GM18520 (cell line): Measurements from ENCODE around the gene TTR.
A peak's percentile ranks its signal among the peaks of the same experiment; 100 is the strongest.

Source experiments
- ATAC-seq: cut with Tn5 transposase; IDR thresholded peaks from one replicate; pipeline ENCODE4 v1.9.1; 2021; ENCODE audit not compliant: unreplicated experiment

Gene TTR

GRCh38 chr18:31591628-31592027 is at the start of gene TTR:
TTR (plus strand) TSS chr18:31591877; CDS start chr18:31591903, 26 bp downstream.
- ATAC-seq = no peak

GRCh38 chr18:31546476-31546875 is 45.2 kb upstream of the TTR start:
- ATAC-seq = no peak

GRCh38 chr18:31548853-31549252 is 42.8 kb upstream of the TTR start:
- no peak for ATAC-seq

- ATAC-seq = no peak
Measured at GRCh38 chr18:31549416-31549815, 42.3 kb upstream of the TTR start.

- ATAC-seq = no peak
Measured at GRCh38 chr18:31551883-31552282, 39.8 kb upstream of the TTR start.

- ATAC-seq = no peak
Measured at GRCh38 chr18:31553800-31554199, 37.9 kb upstream of the TTR start.

- ATAC-seq = no peak
Measured at GRCh38 chr18:31554776-31555175, 36.9 kb upstream of the TTR start.

- ATAC-seq = peak; percentile 73
Measured at GRCh38 chr18:31555971-31556747, 35.5 kb upstream of the TTR start.

GRCh38 chr18:31557446-31557845 is 34.2 kb upstream of the TTR start:
- ATAC-seq = no peak

GRCh38 chr18:31558567-31558966 is 33.1 kb upstream of the TTR start:
- no peak for ATAC-seq

GRCh38 chr18:31562726-31563125 is 29.0 kb upstream of the TTR start:
- no peak for ATAC-seq

- no peak for ATAC-seq
Measured at GRCh38 chr18:31563778-31564177, 27.9 kb upstream of the TTR start.

GRCh38 chr18:31565345-31565744 is 26.3 kb upstream of the TTR start:
- ATAC-seq = no peak

- no peak for ATAC-seq
Measured at GRCh38 chr18:31565782-31566512, 25.7 kb upstream of the TTR start.

GRCh38 chr18:31566576-31567306 is 24.9 kb upstream of the TTR start:
- no peak for ATAC-seq

- ATAC-seq = no peak
Measured at GRCh38 chr18:31572368-31572767, 19.3 kb upstream of the TTR start.

- no peak for ATAC-seq
Measured at GRCh38 chr18:31573051-31573450, 18.6 kb upstream of the TTR start.

- no peak for ATAC-seq
Measured at GRCh38 chr18:31574359-31574758, 17.3 kb upstream of the TTR start.

GRCh38 chr18:31575515-31576257 is 16.0 kb upstream of the TTR start:
- ATAC-seq = no peak

- ATAC-seq = no peak
Measured at GRCh38 chr18:31576670-31577069, 15.0 kb upstream of the TTR start.

GRCh38 chr18:31577195-31577594 is 14.5 kb upstream of the TTR start:
- no peak for ATAC-seq
